ENCODE data around the gene EVX2. TPM values are rescaled to one million over a fixed set of nuclear protein-coding genes. Genes with fewer than 3 reads are reported as not detected.

The EVX2 gene
- total RNA-seq, 1 experiment from 2014 or later, result not detected

Other genes with a start within 250 kb of the EVX2 start
- gene LNPK, start 81.7 kb downstream of the EVX2 start, total RNA-seq (2021), result 24.8 and 43.8 TPM in 2 replicates
- not detected in 2 replicates for gene HOXD13, start 8.8 kb upstream of the EVX2 start, total RNA-seq (2021)
- gene HOXD12, start 15.8 kb upstream of the EVX2 start, total RNA-seq (2021), result not detected in 2 replicates
- not detected in 2 replicates for gene HOXD11, start 23.3 kb upstream of the EVX2 start, total RNA-seq (2021)
- not detected in 2 replicates for gene HOXD10, start 32.8 kb upstream of the EVX2 start, total RNA-seq (2021)
- not detected in 2 replicates for gene HOXD9, start 38.8 kb upstream of the EVX2 start, total RNA-seq (2021)
- gene HOXD8, start 45.7 kb upstream of the EVX2 start, total RNA-seq (2021), result 0.39 and 0.50 TPM in 2 replicates
- gene HOXD4, start 67.6 kb upstream of the EVX2 start, total RNA-seq (2021), result not detected in 2 replicates
- not detected in 2 replicates for gene HOXD3, start 73.3 kb upstream of the EVX2 start, total RNA-seq (2021)
- not detected in 2 replicates for gene HOXD1, start 104.7 kb upstream of the EVX2 start, total RNA-seq (2021)
- gene MTX2, start 185.5 kb upstream of the EVX2 start, total RNA-seq (2021), result 48.5 and 53.9 TPM in 2 replicates